Hepatocyte (in vitro differentiated cells): ENCODE results near the gene NKD1. TPM values are rescaled to one million over a fixed set of nuclear protein-coding genes. Genes with fewer than 3 reads are reported as not detected.

ENCODE experiments used
- DNase-seq: peaks from one replicate; pipeline ENCODE4 v3.0.0-alpha.2; 2016; ENCODE audit warnings: low spot score
- H2AFZ ChIP-seq: fragments of 200-600 bp; sonication (generic); 2 replicates; pipeline ENCODE4 v1.6.0; 2016; ENCODE audit warnings: antibody characterized with exemption, mild to moderate bottlenecking
- H3K27ac ChIP-seq: fragments of 200-600 bp; sonication (generic); 2 replicates; pipeline ENCODE4 v1.5.1; 2016; ENCODE audit warnings: mild to moderate bottlenecking
- H3K27me3 ChIP-seq: fragments of 200-600 bp; sonication (generic); 2 replicates; pipeline ENCODE4 v1.6.1; 2016
- H3K36me3 ChIP-seq: fragments of 200-600 bp; sonication (generic); replicated peaks from 2 replicates; pipeline ENCODE4 v1.5.1; 2016; ENCODE audit warnings: low read depth; ENCODE audit not compliant: insufficient read depth
- H3K4me1 ChIP-seq: fragments of 200-600 bp; sonication (generic); 2 replicates; pipeline ENCODE4 v1.5.1; 2016; ENCODE audit warnings: mild to moderate bottlenecking, moderate library complexity; ENCODE audit not compliant: insufficient read depth
- H3K4me2 ChIP-seq: fragments of 200-600 bp; sonication (generic); 2 replicates; pipeline ENCODE4 v1.6.0; 2016
- H3K4me3 ChIP-seq: fragments of 200-600 bp; sonication (generic); 2 replicates; pipeline ENCODE4 v1.5.1; 2016; ENCODE audit warnings: mild to moderate bottlenecking
- H3K79me2 ChIP-seq: fragments of 200-600 bp; sonication (generic); 2 replicates; pipeline ENCODE4 v1.6.0; 2017; ENCODE audit warnings: mild to moderate bottlenecking
- H3K9me2 ChIP-seq: fragments of 200-600 bp; sonication (generic); replicated peaks from 2 replicates; pipeline ENCODE4 v1.6.0; 2017; ENCODE audit warnings: mild to moderate bottlenecking; ENCODE audit not compliant: insufficient read depth
- H3K9me3 ChIP-seq: fragments of 200-600 bp; sonication (generic); 2 replicates; pipeline ENCODE4 v1.5.1; 2016; ENCODE audit warnings: low read depth, mild to moderate bottlenecking
- H4K20me1 ChIP-seq: fragments of 200-600 bp; sonication (generic); 2 replicates; pipeline ENCODE4 v1.6.0; 2016; ENCODE audit warnings: mild to moderate bottlenecking; ENCODE audit not compliant: insufficient read depth, poor library complexity, severe bottlenecking
- CTCF ChIP-seq: fragments of 200-600 bp; sonication (generic); IDR thresholded peaks from 2 replicates; pipeline ENCODE4 v1.5.1; 2016; ENCODE audit warnings: antibody characterized with exemption, mild to moderate bottlenecking; ENCODE audit not compliant: poor library complexity
- EZH2 ChIP-seq: fragments of 200-600 bp; sonication (generic); IDR thresholded peaks from 2 replicates; pipeline ENCODE4 v1.6.1; 2016; ENCODE audit warnings: antibody characterized with exemption, mild to moderate bottlenecking, borderline replicate concordance
- EZH2phosphoT487 ChIP-seq: fragments of 200-600 bp; sonication (generic); IDR thresholded peaks from one replicate; pipeline ENCODE4 v1.6.1; 2018; ENCODE audit warnings: antibody characterized with exemption, mild to moderate bottlenecking, low read depth, moderate library complexity; ENCODE audit not compliant: unreplicated experiment, severe bottlenecking
- WGBS: methylation state at CpG from one replicate; pipeline ENCODE4 v1.1.6; 2016; ENCODE audit warnings: low lambda C conversion rate; ENCODE audit errors: missing lambda C conversion rate; 5-methylcytosine and 5-hydroxymethylcytosine counted together
- polyA plus RNA-seq: library from polyadenylated mRNA; unstranded; fragments of >200 nt; fragmentation: Nextera tagmentation; extraction: Ambion mirVana; gene quantifications from 2 replicates; pipeline ENCODE4 v1.2.1, GENCODE V29; 2016
- total RNA-seq: library from RNA; depleted of rRNA; stranded (reverse); fragments of >200 nt; gene quantifications from 2 replicates; pipeline ENCODE4 v1.2.3, GENCODE V29; 2014

Gene NKD1
- total and polyA plus RNA-seq, 2 experiments from 2014 or later = 5.9 to 26.3 TPM

- H3K4me3 ChIP-seq = no peak overlapping the region
- no peaks in the 10 kb centered on the region for H3K36me3 ChIP-seq
- no peak overlapping the region for H3K27ac ChIP-seq
- no peak for DNase-seq
- no peak overlapping the region for H2AFZ ChIP-seq
- no peaks in the 10 kb centered on the region for H4K20me1 ChIP-seq
- H3K9me2 ChIP-seq = no peaks in the 10 kb centered on the region
- no peaks in the 10 kb centered on the region for H3K79me2 ChIP-seq
- no peaks in the 10 kb centered on the region for H3K4me1 ChIP-seq
- no peaks in the 10 kb centered on the region for H3K27me3 ChIP-seq
- 95% methylated on average over 7 of the region's 7 CpGs for WGBS
- TF ChIP-seq EZH2phosphoT487 (no peak), CTCF (no peak), EZH2 (no peak)
- H3K4me2 ChIP-seq = no peak overlapping the region
- H3K9me3 ChIP-seq = no peaks in the 10 kb centered on the region
These were observed 24.5 kb upstream of the NKD1 start for GRCh38 chr16:50523710-50524109.

GRCh38 chr16:50525262-50525661 is 22.9 kb upstream of the NKD1 start:
- H3K79me2 ChIP-seq = no peaks in the 10 kb centered on the region
- 85% methylated on average over 3 of the region's 3 CpGs for whole genome bisulfite sequencing
- no peak overlapping the region for H3K4me2 ChIP-seq
- H3K27me3 ChIP-seq = no peaks in the 10 kb centered on the region
- H3K4me3 ChIP-seq = no peak overlapping the region
- no peak for DNase-seq
- no peaks in the 10 kb centered on the region for H3K9me2 ChIP-seq
- H3K36me3 ChIP-seq = no peaks in the 10 kb centered on the region
- no peaks in the 10 kb centered on the region for H3K4me1 ChIP-seq
- TF ChIP-seq CTCF (no peak), EZH2phosphoT487 (no peak), EZH2 (no peak)
- H4K20me1 ChIP-seq = no peaks in the 10 kb centered on the region
- H3K27ac ChIP-seq = no peak overlapping the region
- no peaks in the 10 kb centered on the region for H3K9me3 ChIP-seq
- no peak overlapping the region for H2AFZ ChIP-seq

GRCh38 chr16:50525716-50526115 is 22.5 kb upstream of the NKD1 start:
- Histone ChIP-seq H3K4me1 (no peaks in the 10 kb centered on the region), H4K20me1 (no peaks in the 10 kb centered on the region), H3K4me2 (no peak overlapping the region), H3K27me3 (no peaks in the 10 kb centered on the region), H3K36me3 (no peaks in the 10 kb centered on the region), H2AFZ (no peak overlapping the region), H3K9me2 (no peaks in the 10 kb centered on the region), H3K27ac (no peak overlapping the region), H3K4me3 (no peak overlapping the region), H3K9me3 (no peaks in the 10 kb centered on the region), H3K79me2 (no peaks in the 10 kb centered on the region)
- WGBS = 94% methylated on average over 6 of the region's 6 CpGs
- no peak for DNase-seq
- no peak for TF ChIP-seq EZH2phosphoT487
- no peak for TF ChIP-seq CTCF
- no peak for TF ChIP-seq EZH2

GRCh38 chr16:50526249-50526648 is 21.9 kb upstream of the NKD1 start:
- no peak overlapping the region for H2AFZ ChIP-seq
- TF ChIP-seq EZH2phosphoT487 (no peak), CTCF (no peak), EZH2 (no peak)
- no peaks in the 10 kb centered on the region for H3K36me3 ChIP-seq
- no peaks in the 10 kb centered on the region for H4K20me1 ChIP-seq
- no peaks in the 10 kb centered on the region for H3K27me3 ChIP-seq
- WGBS = 89% methylated on average over 4 of the region's 4 CpGs
- H3K4me1 ChIP-seq = no peaks in the 10 kb centered on the region
- DNase-seq = no peak
- H3K4me3 ChIP-seq = no peak overlapping the region
- H3K9me3 ChIP-seq = no peaks in the 10 kb centered on the region
- no peak overlapping the region for H3K27ac ChIP-seq
- no peak overlapping the region for H3K4me2 ChIP-seq
- H3K79me2 ChIP-seq = no peaks in the 10 kb centered on the region
- no peaks in the 10 kb centered on the region for H3K9me2 ChIP-seq
